ENCODE measurements around the gene RCC2. TPM values are rescaled to one million over a fixed set of nuclear protein-coding genes. Genes with fewer than 3 reads are reported as not detected.

The RCC2 gene
- total and polyA plus RNA-seq, 4 donors = 2.1 to 36.7 (median 8.1) TPM

GRCh38 chr1:17423781-17424245 is 15.7 kb downstream of the RCC2 start:
- H3K36me3 ChIP-seq (ENCODE audit: control insufficient read depth in 4 of 4, insufficient read depth in 3 of 4, low read depth in 1 of 4, low read length in 3 of 4) = peaks cover 16 to 77% (median 36%) of the 10 kb centered on the region in 4 donors
- H3K27ac ChIP-seq (ENCODE audit: low read depth in 1 of 2, low read length in 2 of 2) = no peak overlapping the region
- DNase-seq (ENCODE audit: low spot score) = no peak
- 86% methylated on average over 13 of the region's 13 CpGs for WGBS
- no peak for TF ChIP-seq EGR1 (IDR thresholded peaks at IDR 0.05; ENCODE audit: low read depth in 2 of 2)
- peak; percentile 11 for TF ChIP-seq SP1 (IDR thresholded peaks at IDR 0.05)
- no peak overlapping the region for H3K9ac ChIP-seq (ENCODE audit: low read depth in 1 of 2, low read length in 2 of 2)
- H3K27me3 ChIP-seq (ENCODE audit: control insufficient read depth in 4 of 4, insufficient read depth in 4 of 4, low read length in 3 of 4) = no peaks in the 10 kb centered on the region
- H3K4me1 ChIP-seq (ENCODE audit: control insufficient read depth in 4 of 4, insufficient read depth in 4 of 4, low read length in 3 of 4) = peaks cover 0 to 2% (median 0%) of the 10 kb centered on the region in 4 donors
- no peak overlapping the region for H3K4me3 ChIP-seq (ENCODE audit: low read depth in 1 of 3, low read length in 3 of 3)
- H3K9me3 ChIP-seq (ENCODE audit: control insufficient read depth in 4 of 4, low read length in 3 of 4) = no peaks in the 10 kb centered on the region

GRCh38 chr1:17422461-17422860 is 17.0 kb downstream of the RCC2 start:
- no peaks in the 10 kb centered on the region for H3K9me3 ChIP-seq (ENCODE audit: control insufficient read depth in 4 of 4, low read length in 3 of 4)
- H3K27ac ChIP-seq (ENCODE audit: low read depth in 1 of 2, low read length in 2 of 2) = no peak overlapping the region
- H3K4me3 ChIP-seq (ENCODE audit: low read depth in 1 of 3, low read length in 3 of 3) = no peak overlapping the region
- no peak overlapping the region for H3K9ac ChIP-seq (ENCODE audit: low read depth in 1 of 2, low read length in 2 of 2)
- DNase-seq (ENCODE audit: low spot score) = no peak
- no peaks in the 10 kb centered on the region for H3K4me1 ChIP-seq (ENCODE audit: control insufficient read depth in 4 of 4, insufficient read depth in 4 of 4, low read length in 3 of 4)
- H3K36me3 ChIP-seq (ENCODE audit: control insufficient read depth in 4 of 4, insufficient read depth in 3 of 4, low read depth in 1 of 4, low read length in 3 of 4) = peaks cover 13 to 75% (median 39%) of the 10 kb centered on the region in 4 donors
- no peaks in the 10 kb centered on the region for H3K27me3 ChIP-seq (ENCODE audit: control insufficient read depth in 4 of 4, insufficient read depth in 4 of 4, low read length in 3 of 4)
- TF ChIP-seq YY1 (IDR thresholded peaks at IDR 0.05) (no peak), CTCF (IDR thresholded peaks at IDR 0.05; ENCODE audit: low read depth, low read length, missing input control) (no peak), RXRA (IDR thresholded peaks at IDR 0.05) (no peak), HNF4A (conservative IDR thresholded peaks at IDR 0.05) (no peak), GABPA (IDR thresholded peaks at IDR 0.05 in 1 of 2, conservative IDR thresholded peaks at IDR 0.05 in 1 of 2) (no peak), MAX (IDR thresholded peaks at IDR 0.05) (no peak), JUND (IDR thresholded peaks at IDR 0.05) (no peak), NR2F2 (IDR thresholded peaks at IDR 0.05) (no peak), FOXA2 (IDR thresholded peaks at IDR 0.05) (no peak), FOXA1 (IDR thresholded peaks at IDR 0.05) (no peak), SP1 (IDR thresholded peaks at IDR 0.05) (no peak), REST (IDR thresholded peaks at IDR 0.05) (no peak), EGR1 (IDR thresholded peaks at IDR 0.05; ENCODE audit: low read depth in 2 of 2) (no peak), HNF4G (IDR thresholded peaks at IDR 0.05) (no peak), RAD21 (IDR thresholded peaks at IDR 0.05) (no peak), TAF1 (conservative IDR thresholded peaks at IDR 0.05) (no peak), ATF3 (IDR thresholded peaks at IDR 0.05) (no peak), ZBTB33 (IDR thresholded peaks at IDR 0.05) (no peak)
- 84% methylated on average over 7 of the region's 7 CpGs for WGBS
